Measurements from ENCODE around the gene POLN.

The POLN gene

DNA sequence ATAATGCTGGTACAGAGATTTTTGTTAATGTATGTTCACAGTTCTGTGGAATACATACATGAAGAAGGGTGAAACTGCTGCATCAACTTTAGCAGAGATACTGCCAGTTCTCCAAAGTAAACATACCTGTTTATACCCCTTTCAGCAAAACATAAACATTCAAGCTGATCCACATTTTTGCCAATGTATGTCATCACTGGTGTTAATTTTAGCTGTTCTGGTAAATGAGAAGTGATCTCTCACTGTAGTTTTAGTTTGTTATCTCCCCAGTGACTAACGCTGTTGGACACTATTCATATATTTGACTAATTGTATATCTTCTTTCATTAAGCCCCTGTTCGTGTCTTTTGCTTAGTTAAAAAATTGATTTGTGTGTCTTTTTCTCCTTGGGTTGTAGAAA is 82.0 kb downstream of the POLN start:
- no peaks in the 10 kb centered on the region for H3K36me3 ChIP-seq (ENCODE audit: low read depth)
- H3K27me3 ChIP-seq (ENCODE audit: insufficient read depth, poor library complexity, severe bottlenecking): no peaks in the 10 kb centered on the region
- TF ChIP-seq, protein P1, sequence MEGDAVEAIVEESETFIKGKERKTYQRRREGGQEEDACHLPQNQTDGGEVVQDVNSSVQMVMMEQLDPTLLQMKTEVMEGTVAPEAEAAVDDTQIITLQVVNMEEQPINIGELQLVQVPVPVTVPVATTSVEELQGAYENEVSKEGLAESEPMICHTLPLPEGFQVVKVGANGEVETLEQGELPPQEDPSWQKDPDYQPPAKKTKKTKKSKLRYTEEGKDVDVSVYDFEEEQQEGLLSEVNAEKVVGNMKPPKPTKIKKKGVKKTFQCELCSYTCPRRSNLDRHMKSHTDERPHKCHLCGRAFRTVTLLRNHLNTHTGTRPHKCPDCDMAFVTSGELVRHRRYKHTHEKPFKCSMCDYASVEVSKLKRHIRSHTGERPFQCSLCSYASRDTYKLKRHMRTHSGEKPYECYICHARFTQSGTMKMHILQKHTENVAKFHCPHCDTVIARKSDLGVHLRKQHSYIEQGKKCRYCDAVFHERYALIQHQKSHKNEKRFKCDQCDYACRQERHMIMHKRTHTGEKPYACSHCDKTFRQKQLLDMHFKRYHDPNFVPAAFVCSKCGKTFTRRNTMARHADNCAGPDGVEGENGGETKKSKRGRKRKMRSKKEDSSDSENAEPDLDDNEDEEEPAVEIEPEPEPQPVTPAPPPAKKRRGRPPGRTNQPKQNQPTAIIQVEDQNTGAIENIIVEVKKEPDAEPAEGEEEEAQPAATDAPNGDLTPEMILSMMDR (IDR thresholded peaks at IDR 0.05; ENCODE audit: poor library complexity, severe bottlenecking): no peak
- no peak overlapping the region for H3K27ac ChIP-seq (ENCODE audit: poor library complexity, severe bottlenecking)
- H3K9me3 ChIP-seq (ENCODE audit: severe bottlenecking): no peaks in the 10 kb centered on the region
- no peaks in the 10 kb centered on the region for H3K4me1 ChIP-seq (ENCODE audit: insufficient read depth, poor library complexity, severe bottlenecking)
- ATAC-seq (ENCODE audit: low read depth) (no peak), DNase-seq (ENCODE audit: low spot score) (no peak)
- H3K4me3 ChIP-seq (ENCODE audit: severe bottlenecking): no peak overlapping the region

DNA sequence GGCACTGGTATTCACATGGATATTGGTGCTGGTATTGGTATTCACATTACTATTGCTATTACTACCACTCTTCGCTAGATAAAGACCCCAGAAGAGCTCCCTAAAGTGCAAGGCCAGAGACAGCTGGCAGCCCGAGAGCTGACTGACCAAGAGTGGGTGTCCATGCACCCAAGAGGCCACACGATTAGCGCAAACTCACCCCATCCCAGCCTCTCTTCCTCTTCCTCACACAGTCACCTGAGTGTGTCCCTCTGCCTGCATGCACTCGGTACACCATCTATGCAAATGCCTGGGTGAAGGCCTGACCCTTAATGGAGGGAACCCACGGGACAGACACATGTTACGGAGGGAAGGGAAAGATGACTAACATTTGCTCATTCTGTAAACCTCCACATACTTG is 86.7 kb downstream of the POLN start:
- ATAC-seq (ENCODE audit: low read depth) (no peak), DNase-seq (ENCODE audit: low spot score) (no peak)
- Histone ChIP-seq H3K27ac (ENCODE audit: poor library complexity, severe bottlenecking) (no peak overlapping the region), H3K9me3 (ENCODE audit: severe bottlenecking) (no peaks in the 10 kb centered on the region), H3K27me3 (ENCODE audit: insufficient read depth, poor library complexity, severe bottlenecking) (no peaks in the 10 kb centered on the region), H3K4me3 (ENCODE audit: severe bottlenecking) (no peak overlapping the region), H3K4me1 (ENCODE audit: insufficient read depth, poor library complexity, severe bottlenecking) (no peaks in the 10 kb centered on the region), H3K36me3 (ENCODE audit: low read depth) (no peaks in the 10 kb centered on the region)
- TF ChIP-seq, protein P1 (IDR thresholded peaks at IDR 0.05; ENCODE audit: poor library complexity, severe bottlenecking): no peak

- TF ChIP-seq, protein P1 (IDR thresholded peaks at IDR 0.05; ENCODE audit: poor library complexity, severe bottlenecking): no peak
- no peak for ATAC-seq (ENCODE audit: low read depth)
These were observed 87.6 kb downstream of the POLN start for GRCh38 chr4:2154215-2154740.

GRCh38 chr4:2151544-2151943 is 90.4 kb downstream of the POLN start:
- DNase-seq (ENCODE audit: low spot score): no peak
- no peak overlapping the region for H3K27ac ChIP-seq (ENCODE audit: poor library complexity, severe bottlenecking)
- H3K9me3 ChIP-seq (ENCODE audit: severe bottlenecking): no peaks in the 10 kb centered on the region
- no peak overlapping the region for H3K4me3 ChIP-seq (ENCODE audit: severe bottlenecking)
- no peaks in the 10 kb centered on the region for H3K4me1 ChIP-seq (ENCODE audit: insufficient read depth, poor library complexity, severe bottlenecking)
- TF ChIP-seq, protein P1 (IDR thresholded peaks at IDR 0.05; ENCODE audit: poor library complexity, severe bottlenecking): no peak
- no peaks in the 10 kb centered on the region for H3K36me3 ChIP-seq (ENCODE audit: low read depth)
- no peaks in the 10 kb centered on the region for H3K27me3 ChIP-seq (ENCODE audit: insufficient read depth, poor library complexity, severe bottlenecking)
- no peak for ATAC-seq (ENCODE audit: low read depth)

More at GRCh38 chr4:2154215-2154740, 87.6 kb downstream of the POLN start:
- Histone ChIP-seq H3K36me3 (ENCODE audit: low read depth) (no peaks in the 10 kb centered on the region), H3K4me1 (ENCODE audit: insufficient read depth, poor library complexity, severe bottlenecking) (no peaks in the 10 kb centered on the region), H3K9me3 (ENCODE audit: severe bottlenecking) (no peaks in the 10 kb centered on the region), H3K27me3 (ENCODE audit: insufficient read depth, poor library complexity, severe bottlenecking) (no peaks in the 10 kb centered on the region), H3K4me3 (ENCODE audit: severe bottlenecking) (no peak overlapping the region), H3K27ac (ENCODE audit: poor library complexity, severe bottlenecking) (no peak overlapping the region)
- no peak for DNase-seq (ENCODE audit: low spot score)

DNA sequence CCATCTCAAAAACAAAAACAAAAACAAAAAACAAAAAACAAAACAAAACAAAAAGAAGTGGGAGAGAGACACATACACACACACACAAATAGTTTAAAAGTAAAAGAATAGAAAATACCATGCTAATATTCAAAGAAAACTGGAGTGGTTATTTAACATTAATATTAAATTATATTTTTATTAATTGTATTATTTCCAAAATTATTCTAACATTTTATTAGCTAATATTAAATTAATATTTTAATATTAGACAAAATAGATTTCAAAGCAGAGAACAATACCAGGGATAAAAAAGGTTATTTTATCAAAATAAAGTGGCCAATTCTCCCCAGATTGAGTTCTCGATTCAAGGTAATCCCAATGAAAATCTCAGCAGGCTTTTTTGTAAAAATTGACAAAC is 91.8 kb downstream of the POLN start:
- Histone ChIP-seq H3K4me1 (ENCODE audit: insufficient read depth, poor library complexity, severe bottlenecking) (no peaks in the 10 kb centered on the region), H3K9me3 (ENCODE audit: severe bottlenecking) (no peaks in the 10 kb centered on the region), H3K4me3 (ENCODE audit: severe bottlenecking) (no peak overlapping the region), H3K27me3 (ENCODE audit: insufficient read depth, poor library complexity, severe bottlenecking) (no peaks in the 10 kb centered on the region), H3K27ac (ENCODE audit: poor library complexity, severe bottlenecking) (no peak overlapping the region), H3K36me3 (ENCODE audit: low read depth) (no peaks in the 10 kb centered on the region)
- DNase-seq (ENCODE audit: low spot score): no peak
- ATAC-seq (ENCODE audit: low read depth): no peak
- TF ChIP-seq, protein P1 (IDR thresholded peaks at IDR 0.05; ENCODE audit: poor library complexity, severe bottlenecking): no peak
